Stimulated activated CD8-positive, alpha-beta memory T cell treated with anti-CD3 and anti-CD28 coated beads, Interleukin-15, amount 100 ng/mL, for 1 hour (primary cell): Measurements from ENCODE around the gene REXO5.
"Not testable (repeated sequence)": the region's sequence is repeated elsewhere in the genome, so short reads cannot be mapped to it uniquely, and the experiment has no call there.

Experiments used
- DNase-seq: peaks from one replicate; pipeline ENCODE4 v3.0.0-alpha.2; 2020; ENCODE audit warnings: low read depth

REXO5 gene

GRCh38 chr16:20803192-20803560 lies 3.2 kb upstream of the REXO5 start:
- DNase-seq, result no peak

- DNase-seq, result no peak
These were observed 2.6 kb upstream of the REXO5 start for GRCh38 chr16:20803561-20804214.

- DNase-seq, result not testable (repeated sequence)
These were observed 601 bp upstream of the REXO5 start for GRCh38 chr16:20805684-20806167.

- no peak for DNase-seq
These were observed 1.5 kb downstream of the REXO5 start for GRCh38 chr16:20807862-20808261.

GRCh38 chr16:20811889-20812439 lies 5.6 kb downstream of the REXO5 start:
- no peak for DNase-seq

- no peak for DNase-seq
These were observed 6.2 kb downstream of the REXO5 start for GRCh38 chr16:20812510-20812909.

- no peak for DNase-seq
These were observed 8.5 kb downstream of the REXO5 start for GRCh38 chr16:20814784-20815183.

GRCh38 chr16:20818929-20819585 lies 12.7 kb downstream of the REXO5 start:
- DNase-seq, result no peak

- DNase-seq, result no peak
These were observed 15.4 kb downstream of the REXO5 start for GRCh38 chr16:20821682-20822081.

- DNase-seq, result no peak
These were observed 16.4 kb downstream of the REXO5 start for GRCh38 chr16:20822521-20823325.

GRCh38 chr16:20826039-20826566 lies 19.8 kb downstream of the REXO5 start:
- no peak for DNase-seq

- no peak for DNase-seq
These were observed 23.2 kb downstream of the REXO5 start for GRCh38 chr16:20829536-20829935.

- no peak for DNase-seq
These were observed 24.0 kb downstream of the REXO5 start for GRCh38 chr16:20830372-20830771.

GRCh38 chr16:20833086-20833485 lies 26.8 kb downstream of the REXO5 start:
- DNase-seq, result no peak

- DNase-seq, result no peak
These were observed 31.9 kb downstream of the REXO5 start for GRCh38 chr16:20838240-20838639.

GRCh38 chr16:20839504-20839903 lies 33.2 kb downstream of the REXO5 start:
- DNase-seq, result no peak

GRCh38 chr16:20844054-20844453 lies 37.7 kb downstream of the REXO5 start:
- no peak for DNase-seq

GRCh38 chr16:20844588-20844987 lies 38.3 kb downstream of the REXO5 start:
- no peak for DNase-seq

GRCh38 chr16:20846030-20846429 lies 39.7 kb downstream of the REXO5 start:
- no peak for DNase-seq

- no peak for DNase-seq
These were observed 40.2 kb downstream of the REXO5 start for GRCh38 chr16:20846551-20846950.

GRCh38 chr16:20847550-20847949 lies 41.2 kb downstream of the REXO5 start:
- no peak for DNase-seq

GRCh38 chr16:20849589-20850390 lies 43.5 kb downstream of the REXO5 start:
- DNase-seq, result peak; percentile 57
